Lung (tissue), 12 donors: Measurements from ENCODE around the gene FAM3D. TPM values are rescaled to one million over a fixed set of nuclear protein-coding genes. Genes with fewer than 3 reads are reported as not detected.

ENCODE experiments used
- ATAC-seq: fragments of 200-7000 bp; cut with Tn5 transposase; one replicate; pipeline ENCODE4 v1.9.1; 2020; ENCODE audit warnings: moderate number of reproducible peaks; ENCODE audit not compliant: insufficient read depth, low FRiP score
- DNase-seq, 3 donors: peaks; one replicate each; pipeline ENCODE4 v3.0.0-alpha.2; 2013 to 2017
- H3K27ac ChIP-seq, 2 donors: one replicate each; pipeline ENCODE4 v1.5.1; 2013; ENCODE audit warnings: mild to moderate bottlenecking in 2 of 2, moderate library complexity in 2 of 2, control low read depth in 1 of 2, inconsistent platforms in 1 of 2, low read depth in 1 of 2, low read length in 1 of 2
- H3K27me3 ChIP-seq, 3 donors: one replicate each; pipeline ENCODE4 v1.5.1; 2013; ENCODE audit warnings: low read length in 2 of 3; ENCODE audit not compliant: control insufficient read depth in 3 of 3, insufficient read depth in 3 of 3
- H3K36me3 ChIP-seq, 4 donors: one replicate each; pipeline ENCODE4 v1.5.1; 2013; ENCODE audit warnings: low read length in 4 of 4, mild to moderate bottlenecking in 1 of 4, moderate library complexity in 1 of 4; ENCODE audit not compliant: control insufficient read depth in 4 of 4, insufficient read depth in 4 of 4
- H3K4me1 ChIP-seq, 5 donors: one replicate each; pipeline ENCODE4 v1.5.1; 2013; ENCODE audit warnings: low read length in 5 of 5, mild to moderate bottlenecking in 2 of 5, moderate library complexity in 1 of 5; ENCODE audit not compliant: control insufficient read depth in 5 of 5, insufficient read depth in 5 of 5
- H3K4me3 ChIP-seq: one replicate; pipeline ENCODE4 v1.5.1; 2013; ENCODE audit warnings: mild to moderate bottlenecking, control low read depth, moderate library complexity
- H3K9ac ChIP-seq, 2 donors: one replicate each; pipeline ENCODE4 v1.5.1; 2013; ENCODE audit warnings: low read length in 2 of 2, control low read depth in 1 of 2; ENCODE audit not compliant: insufficient read depth in 1 of 2
- H3K9me3 ChIP-seq, 4 donors: one replicate each; pipeline ENCODE4 v1.5.1; 2013; ENCODE audit warnings: low read length in 3 of 4, mild to moderate bottlenecking in 1 of 4, moderate library complexity in 1 of 4; ENCODE audit not compliant: control insufficient read depth in 4 of 4, insufficient read depth in 3 of 4
- CTCF ChIP-seq: IDR thresholded peaks from 2 replicates; pipeline ENCODE4 v1.5.1; 2012; ENCODE audit warnings: mild to moderate bottlenecking; ENCODE audit errors: control extremely low read depth, extremely low read depth
- WGBS, 2 donors: extraction: QIAGEN DNeasy Blood & Tissue Kit; methylation state at CpG; one replicate each; pipeline ENCODE4 v1.1.7; 2013; 5-methylcytosine and 5-hydroxymethylcytosine counted together
- polyA plus RNA-seq, 2 donors: library from polyadenylated mRNA; stranded (reverse); fragments of 200-250 nt; gene quantifications; one replicate each; pipeline ENCODE4 v1.2.1, GENCODE V29; 2013
- total RNA-seq, 2 donors: library from RNA; depleted of rRNA in 1 of 2; stranded (reverse); fragments of >200 nt in 1 of 2; gene quantifications; one replicate each; pipeline ENCODE4 v1.2.1, GENCODE V29; 2014 to 2021
- donor health status: control.
- donor health status: control.
- donor health status: Bipolar disorder and iron deficiency.
- donor health status: healthy.
- donor health status: DM: yes; HTN: yes; CAD: no.

Gene FAM3D
- total and polyA plus RNA-seq, 4 donors = 3.2 to 15.1 (median 11.6) TPM

GRCh38 chr3:58667704-58668103 is 1.1 kb upstream of the FAM3D start:
- peak overlapping the region in 1 of 2 donors; percentile 78 for H3K27ac ChIP-seq
- no peak overlapping the region for H3K4me3 ChIP-seq
- no peaks in the 10 kb centered on the region for H3K36me3 ChIP-seq
- WGBS, 2 donors = 80% methylated on average over 6 of the region's 6 CpGs
- ATAC-seq = no peak
- no peak for DNase-seq
- no peak for TF ChIP-seq CTCF
- H3K9ac ChIP-seq = no peak overlapping the region
- no peaks in the 10 kb centered on the region for H3K27me3 ChIP-seq
- H3K4me1 ChIP-seq = peaks cover 0 to 11% (median 0%) of the 10 kb centered on the region in 5 donors
- peaks cover 0 to 2% (median 0%) of the 10 kb centered on the region in 4 donors for H3K9me3 ChIP-seq

GRCh38 chr3:58667229-58667628 is 655 bp upstream of the FAM3D start:
- H3K4me3 ChIP-seq = no peak overlapping the region
- no peak for DNase-seq
- H3K27ac ChIP-seq = peak overlapping the region in 1 of 2 donors; percentile 78
- no peak for TF ChIP-seq CTCF
- no peak overlapping the region for H3K9ac ChIP-seq
- no peaks in the 10 kb centered on the region for H3K27me3 ChIP-seq
- no peaks in the 10 kb centered on the region for H3K36me3 ChIP-seq
- peaks cover 0 to 11% (median 0%) of the 10 kb centered on the region in 5 donors for H3K4me1 ChIP-seq
- WGBS, 2 donors = 79 to 92% methylated on average over 1 of the region's 1 CpG
- no peak for ATAC-seq
- peaks cover 0 to 2% (median 0%) of the 10 kb centered on the region in 4 donors for H3K9me3 ChIP-seq

- no peak overlapping the region for H3K4me3 ChIP-seq
- 89 to 91% methylated on average over 2 of the region's 2 CpGs for WGBS, 2 donors
- peaks cover 0 to 11% (median 0%) of the 10 kb centered on the region in 5 donors for H3K4me1 ChIP-seq
- no peak for TF ChIP-seq CTCF
- no peak overlapping the region for H3K27ac ChIP-seq
- no peak for ATAC-seq
- H3K36me3 ChIP-seq = no peaks in the 10 kb centered on the region
- peaks cover 0 to 2% (median 0%) of the 10 kb centered on the region in 4 donors for H3K9me3 ChIP-seq
- H3K27me3 ChIP-seq = no peaks in the 10 kb centered on the region
- DNase-seq = no peak
- no peak overlapping the region for H3K9ac ChIP-seq
Measured at GRCh38 chr3:58665405-58665804, 1.2 kb downstream of the FAM3D start.

DNA sequence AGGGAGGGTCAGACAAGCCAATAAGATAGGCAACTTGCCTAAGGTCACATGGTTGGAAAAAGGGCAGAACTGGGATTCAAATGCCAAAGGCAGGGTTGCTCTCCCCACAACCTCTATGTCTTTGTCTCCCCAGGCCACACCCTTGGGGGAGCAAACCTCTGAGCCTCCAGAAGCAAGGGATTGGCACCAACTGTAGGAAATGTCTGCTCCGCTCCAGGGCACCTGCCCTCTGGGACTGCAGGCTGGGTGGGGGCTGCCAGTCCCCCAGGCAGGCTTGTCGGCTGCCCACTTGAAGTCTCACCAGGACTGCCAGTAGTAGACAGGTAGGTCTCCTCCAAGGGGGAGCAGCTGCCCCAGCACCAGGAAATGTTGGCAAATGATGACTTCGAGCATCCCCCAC is 2.0 kb downstream of the FAM3D start:
- ATAC-seq (no peak), DNase-seq (no peak)
- no peaks in the 10 kb centered on the region for H3K36me3 ChIP-seq
- TF ChIP-seq CTCF = no peak
- H3K27ac ChIP-seq = no peak overlapping the region
- peaks cover 0 to 2% (median 0%) of the 10 kb centered on the region in 4 donors for H3K9me3 ChIP-seq
- no peak overlapping the region for H3K9ac ChIP-seq
- H3K27me3 ChIP-seq = no peaks in the 10 kb centered on the region
- WGBS, 2 donors = 86 to 87% methylated on average over 3 of the region's 3 CpGs
- H3K4me1 ChIP-seq = peaks cover 0 to 11% (median 0%) of the 10 kb centered on the region in 5 donors
- H3K4me3 ChIP-seq = no peak overlapping the region
